ENCODE measurements around the gene TMEFF2. TPM values are rescaled to one million over a fixed set of nuclear protein-coding genes. Genes with fewer than 3 reads are reported as not detected.

Gene TMEFF2
- total RNA-seq, 1 experiment from 2014 or later = not detected

DNA sequence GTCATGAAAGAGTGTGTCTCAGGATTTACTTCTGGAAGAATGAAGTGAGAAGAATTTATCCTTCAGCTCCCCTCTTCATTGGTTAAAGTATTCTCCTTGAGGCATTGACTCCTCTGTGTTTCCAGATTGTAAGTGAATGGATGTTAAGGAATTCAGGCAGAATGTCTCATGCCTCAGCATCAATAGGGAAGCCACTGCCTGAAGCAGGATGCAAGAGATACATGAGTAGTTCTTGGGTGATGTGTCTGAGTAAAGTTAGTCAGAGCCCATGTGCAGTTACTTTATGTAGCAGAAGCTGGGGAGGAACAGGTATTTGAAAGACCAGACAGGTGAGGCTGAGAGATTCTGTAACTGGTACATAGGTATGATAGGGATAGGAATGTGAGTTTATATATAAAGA, 34.0 kb upstream of the TMEFF2 start:
- Mint-ChIP-seq H3K27me3 (ENCODE audit: unreplicated experiment) (no peaks in the 10 kb centered on the region), H3K27ac (ENCODE audit: unreplicated experiment) (no peak overlapping the region), H3K4me1 (ENCODE audit: low read depth, unreplicated experiment) (no peaks in the 10 kb centered on the region), H3K4me3 (ENCODE audit: low read depth, unreplicated experiment) (no peak overlapping the region), H3K36me3 (ENCODE audit: insufficient read depth, unreplicated experiment) (no peaks in the 10 kb centered on the region), H3K9me3 (ENCODE audit: low read depth, unreplicated experiment) (no peaks in the 10 kb centered on the region)
- DNase-seq = no peak
- TF ChIP-seq, protein P1, sequence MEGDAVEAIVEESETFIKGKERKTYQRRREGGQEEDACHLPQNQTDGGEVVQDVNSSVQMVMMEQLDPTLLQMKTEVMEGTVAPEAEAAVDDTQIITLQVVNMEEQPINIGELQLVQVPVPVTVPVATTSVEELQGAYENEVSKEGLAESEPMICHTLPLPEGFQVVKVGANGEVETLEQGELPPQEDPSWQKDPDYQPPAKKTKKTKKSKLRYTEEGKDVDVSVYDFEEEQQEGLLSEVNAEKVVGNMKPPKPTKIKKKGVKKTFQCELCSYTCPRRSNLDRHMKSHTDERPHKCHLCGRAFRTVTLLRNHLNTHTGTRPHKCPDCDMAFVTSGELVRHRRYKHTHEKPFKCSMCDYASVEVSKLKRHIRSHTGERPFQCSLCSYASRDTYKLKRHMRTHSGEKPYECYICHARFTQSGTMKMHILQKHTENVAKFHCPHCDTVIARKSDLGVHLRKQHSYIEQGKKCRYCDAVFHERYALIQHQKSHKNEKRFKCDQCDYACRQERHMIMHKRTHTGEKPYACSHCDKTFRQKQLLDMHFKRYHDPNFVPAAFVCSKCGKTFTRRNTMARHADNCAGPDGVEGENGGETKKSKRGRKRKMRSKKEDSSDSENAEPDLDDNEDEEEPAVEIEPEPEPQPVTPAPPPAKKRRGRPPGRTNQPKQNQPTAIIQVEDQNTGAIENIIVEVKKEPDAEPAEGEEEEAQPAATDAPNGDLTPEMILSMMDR (IDR thresholded peaks at IDR 0.05; ENCODE audit: unreplicated experiment) = no peak
- CTCF ChIA-PET = no interaction called here
- no TSS peak for BruUV-seq (replicated peaks)
- intact Hi-C loops (cut with micrococcal nuclease; ENCODE audit: unreplicated experiment) = no loop called here

DNA sequence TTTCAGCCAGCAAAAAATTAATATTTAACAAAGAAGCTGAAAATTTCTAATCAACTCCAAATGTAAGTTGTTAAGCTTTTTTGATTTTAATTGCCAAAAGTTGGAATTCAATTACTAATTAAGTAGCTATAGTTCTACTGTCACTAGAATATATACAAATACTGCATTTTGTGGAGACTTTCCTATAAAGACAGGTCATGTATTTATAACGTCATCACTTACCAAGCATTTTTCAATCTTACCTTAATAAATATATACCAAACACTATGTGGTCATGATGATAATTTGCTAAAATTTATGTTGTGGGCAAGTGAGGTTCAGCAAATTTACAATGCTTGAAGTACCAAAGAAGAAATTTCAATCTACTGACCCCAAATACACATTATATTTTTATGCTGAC, 24.2 kb upstream of the TMEFF2 start:
- H3K4me3 Mint-ChIP-seq (ENCODE audit: low read depth, unreplicated experiment) = no peak overlapping the region
- no peak for DNase-seq
- H3K9me3 Mint-ChIP-seq (ENCODE audit: low read depth, unreplicated experiment) = no peaks in the 10 kb centered on the region
- H3K4me1 Mint-ChIP-seq (ENCODE audit: low read depth, unreplicated experiment) = no peaks in the 10 kb centered on the region
- H3K27me3 Mint-ChIP-seq (ENCODE audit: unreplicated experiment) = no peaks in the 10 kb centered on the region
- BruUV-seq (replicated peaks) = no TSS peak
- no peaks in the 10 kb centered on the region for H3K36me3 Mint-ChIP-seq (ENCODE audit: insufficient read depth, unreplicated experiment)
- intact Hi-C loops (cut with micrococcal nuclease; ENCODE audit: unreplicated experiment) = no loop called here
- CTCF ChIA-PET = no interaction called here
- no peak overlapping the region for H3K27ac Mint-ChIP-seq (ENCODE audit: unreplicated experiment)
- TF ChIP-seq, protein P1 (IDR thresholded peaks at IDR 0.05; ENCODE audit: unreplicated experiment) = no peak

DNA sequence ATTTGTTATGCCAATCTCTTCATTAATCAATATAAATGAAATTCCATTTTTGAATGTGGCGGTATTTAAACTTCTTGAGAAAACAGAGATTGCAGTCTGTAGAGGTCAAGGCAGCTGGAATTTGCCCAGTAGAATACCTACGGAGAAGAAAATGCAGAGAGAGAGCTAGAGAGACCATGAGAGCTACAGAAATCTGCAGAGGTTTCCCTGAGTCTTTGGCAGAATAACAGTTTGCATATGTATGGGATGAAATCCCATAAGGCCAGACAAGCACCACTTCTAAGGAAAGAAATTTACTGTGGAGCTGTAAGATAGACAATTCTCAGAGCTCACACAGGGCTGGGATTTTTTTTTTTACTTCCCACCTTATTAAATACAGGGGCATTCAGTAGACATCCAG, 23.6 kb upstream of the TMEFF2 start:
- no TSS peak for BruUV-seq (replicated peaks)
- no peak for DNase-seq
- H3K36me3 Mint-ChIP-seq (ENCODE audit: insufficient read depth, unreplicated experiment) = no peaks in the 10 kb centered on the region
- H3K4me3 Mint-ChIP-seq (ENCODE audit: low read depth, unreplicated experiment) = no peak overlapping the region
- H3K9me3 Mint-ChIP-seq (ENCODE audit: low read depth, unreplicated experiment) = no peaks in the 10 kb centered on the region
- H3K27me3 Mint-ChIP-seq (ENCODE audit: unreplicated experiment) = no peaks in the 10 kb centered on the region
- TF ChIP-seq, protein P1 (IDR thresholded peaks at IDR 0.05; ENCODE audit: unreplicated experiment) = no peak
- H3K4me1 Mint-ChIP-seq (ENCODE audit: low read depth, unreplicated experiment) = no peaks in the 10 kb centered on the region
- H3K27ac Mint-ChIP-seq (ENCODE audit: unreplicated experiment) = no peak overlapping the region
- intact Hi-C loops (cut with micrococcal nuclease; ENCODE audit: unreplicated experiment) = no loop called here
- CTCF ChIA-PET = no interaction called here

DNA sequence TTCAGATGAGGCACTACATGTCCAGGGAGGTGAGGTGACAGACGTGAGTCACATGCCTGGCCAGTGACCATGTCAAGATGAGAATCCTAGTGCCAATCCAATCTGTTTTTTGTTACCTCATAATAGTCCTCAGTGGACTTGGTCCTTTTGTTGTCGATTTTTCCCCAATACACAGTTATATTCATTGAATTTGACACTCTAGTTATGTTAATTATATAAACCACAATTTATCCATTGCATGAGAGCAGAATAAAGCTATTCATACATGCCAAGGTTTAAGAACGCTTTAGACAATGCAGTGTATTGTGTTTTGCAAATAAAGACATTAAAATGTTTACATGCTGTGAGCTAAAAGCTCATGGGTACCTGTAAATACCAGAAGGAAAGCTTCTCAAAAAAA, 21.6 kb upstream of the TMEFF2 start:
- no TSS peak for BruUV-seq (replicated peaks)
- H3K4me1 Mint-ChIP-seq (ENCODE audit: low read depth, unreplicated experiment) = no peaks in the 10 kb centered on the region
- no peaks in the 10 kb centered on the region for H3K36me3 Mint-ChIP-seq (ENCODE audit: insufficient read depth, unreplicated experiment)
- CTCF ChIA-PET = no interaction called here
- no peaks in the 10 kb centered on the region for H3K27me3 Mint-ChIP-seq (ENCODE audit: unreplicated experiment)
- TF ChIP-seq, protein P1 (IDR thresholded peaks at IDR 0.05; ENCODE audit: unreplicated experiment) = no peak
- no peak overlapping the region for H3K4me3 Mint-ChIP-seq (ENCODE audit: low read depth, unreplicated experiment)
- no peaks in the 10 kb centered on the region for H3K9me3 Mint-ChIP-seq (ENCODE audit: low read depth, unreplicated experiment)
- no peak for DNase-seq
- H3K27ac Mint-ChIP-seq (ENCODE audit: unreplicated experiment) = no peak overlapping the region
- intact Hi-C loops (cut with micrococcal nuclease; ENCODE audit: unreplicated experiment) = no loop called here
